GM18951 (cell line): ENCODE measurements around the gene HDLBP.

Source experiments
- POLR2A ChIP-seq: IDR thresholded peaks from 4 replicates; pipeline ENCODE4 v1.6.1; 2011; ENCODE audit warnings: mild to moderate bottlenecking; ENCODE audit not compliant: insufficient read length, insufficient read depth; ENCODE audit errors: extremely low read depth
- in situ Hi-C: fragments of 300-500 bp; cut with MboI; formaldehyde crosslinking; loops from one replicate; pipeline ENCODE4 v1.12.0; 2022; ENCODE audit warnings: low sequenced_read_pairs, mixed read lengths, inconsistent platforms; ENCODE audit not compliant: unreplicated experiment

HDLBP gene

GRCh38 chr2:241255542-241256167 lies 59.8 kb downstream of the HDLBP start:
- in situ Hi-C loops, result no loop called here
- no peak for TF ChIP-seq POLR2A

GRCh38 chr2:241254904-241255351 lies 60.5 kb downstream of the HDLBP start:
- TF ChIP-seq POLR2A, result no peak
- in situ Hi-C loops, result no loop called here

GRCh38 chr2:241252778-241253475 lies 62.5 kb downstream of the HDLBP start:
- no peak for TF ChIP-seq POLR2A
- in situ Hi-C loops, result no loop called here

- in situ Hi-C loops, result no loop called here
Observed at GRCh38 chr2:241249654-241250053, 65.8 kb downstream of the HDLBP start.

DNA sequence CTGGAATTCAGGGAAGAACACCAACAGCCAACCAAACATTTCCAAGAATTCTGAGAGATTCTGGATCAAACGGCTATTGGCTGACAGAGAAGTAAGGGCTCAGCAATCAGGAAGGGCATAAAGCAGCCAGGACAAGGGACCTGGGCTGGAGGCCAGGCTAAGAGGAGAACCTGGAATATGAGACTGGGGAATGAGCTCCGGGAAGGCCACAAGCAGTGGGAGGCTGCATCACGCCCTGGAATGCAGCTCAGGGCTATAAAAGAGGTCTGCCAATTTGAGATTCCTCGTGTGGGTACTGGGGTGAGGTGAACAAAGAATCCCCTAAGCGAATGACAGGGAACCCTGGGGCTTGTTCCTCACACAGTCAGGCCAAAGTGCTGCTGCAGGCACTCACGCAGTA lies 66.6 kb downstream of the HDLBP start:
- no peak for TF ChIP-seq POLR2A
- in situ Hi-C loops, result no loop called here

More at GRCh38 chr2:241249654-241250053, 65.8 kb downstream of the HDLBP start:
- no peak for TF ChIP-seq POLR2A

DNA sequence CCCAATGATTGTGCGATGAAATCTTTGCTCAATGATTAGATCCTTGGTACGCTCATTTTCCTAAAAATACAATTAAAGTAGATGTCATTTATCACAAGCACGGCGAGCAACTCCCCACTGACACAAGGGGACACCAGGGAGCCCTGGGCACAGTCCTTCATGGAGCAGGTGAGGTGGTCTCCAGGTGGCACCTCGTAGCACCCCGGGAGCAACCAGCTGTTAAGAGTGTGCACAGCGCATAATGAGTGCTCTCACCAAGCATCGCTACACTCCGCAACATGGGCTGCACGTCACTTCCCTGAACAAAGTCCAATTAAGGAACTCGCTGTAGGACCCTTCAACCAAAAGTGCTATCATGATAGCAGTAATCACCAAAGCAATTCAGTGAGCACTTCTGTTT lies 67.2 kb downstream of the HDLBP start:
- in situ Hi-C loops, result no loop called here
- TF ChIP-seq POLR2A, result no peak

DNA sequence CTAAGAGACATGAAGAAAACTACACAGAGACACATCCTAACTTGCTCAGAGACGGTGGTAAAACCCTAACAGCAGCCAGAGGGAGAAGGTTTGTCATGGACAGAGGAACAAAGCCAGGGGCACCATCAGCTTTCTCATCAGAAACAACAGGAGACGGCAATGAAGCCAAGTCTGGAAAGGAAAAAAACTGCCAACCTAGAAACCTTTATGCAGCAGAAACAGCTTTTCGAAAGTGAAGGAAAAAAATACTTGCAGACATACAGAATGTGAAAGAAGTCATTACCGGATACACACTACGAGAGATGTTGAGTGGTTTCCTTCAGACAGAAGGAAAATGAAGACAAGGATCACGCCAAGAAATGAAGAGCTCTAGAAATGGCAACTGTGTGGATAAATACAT lies 71.1 kb downstream of the HDLBP start:
- TF ChIP-seq POLR2A, result no peak
- in situ Hi-C loops, result loop anchor here (5.0 kb wide), 1 partner anchor 43 kb away; no protein-coding TSS in a partner anchor

DNA sequence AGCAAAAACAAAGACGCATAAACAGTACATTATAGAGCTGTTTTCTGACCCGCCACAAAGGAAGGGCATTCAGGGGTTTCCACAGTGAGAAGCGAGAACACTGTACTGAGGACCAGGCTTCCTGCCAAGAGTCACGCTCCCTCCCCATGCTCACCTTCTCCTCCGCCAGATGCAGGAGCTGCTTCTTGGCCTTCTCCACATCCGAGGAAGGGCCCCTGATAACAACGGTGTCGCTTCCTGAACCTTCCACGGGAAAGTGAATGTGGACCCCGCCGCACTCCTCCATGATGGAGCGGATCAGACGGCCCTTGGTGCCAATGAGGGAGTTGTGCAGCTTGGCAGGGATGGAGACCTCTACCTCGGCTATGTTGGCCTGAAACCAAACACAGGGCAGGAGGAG lies 73.2 kb downstream of the HDLBP start:
- in situ Hi-C loops, result loop anchor here (5.0 kb wide), 1 partner anchor 45 kb away; no protein-coding TSS in a partner anchor
- TF ChIP-seq POLR2A, result no peak

DNA sequence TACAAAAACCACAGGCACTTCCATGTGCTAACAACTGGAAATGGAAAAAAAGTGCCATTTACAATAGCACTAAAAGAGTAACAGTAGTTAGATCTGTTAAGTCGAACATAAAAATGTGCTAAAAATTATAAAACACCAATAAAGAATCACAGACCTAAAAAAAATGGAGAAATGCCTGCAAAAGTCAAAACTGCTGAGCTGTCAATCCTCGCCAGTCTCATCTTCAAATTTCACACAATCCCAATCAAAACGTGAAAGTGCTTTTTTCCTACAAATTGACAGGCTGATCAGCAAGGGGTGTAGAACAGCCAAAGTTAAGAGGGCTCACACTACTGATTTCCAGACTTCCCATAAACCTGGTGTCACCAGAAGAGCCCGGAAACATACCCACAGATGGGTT lies 73.8 kb downstream of the HDLBP start:
- in situ Hi-C loops, result loop anchor here (5.0 kb wide), 1 partner anchor 46 kb away; no protein-coding TSS in a partner anchor
- no peak for TF ChIP-seq POLR2A

DNA sequence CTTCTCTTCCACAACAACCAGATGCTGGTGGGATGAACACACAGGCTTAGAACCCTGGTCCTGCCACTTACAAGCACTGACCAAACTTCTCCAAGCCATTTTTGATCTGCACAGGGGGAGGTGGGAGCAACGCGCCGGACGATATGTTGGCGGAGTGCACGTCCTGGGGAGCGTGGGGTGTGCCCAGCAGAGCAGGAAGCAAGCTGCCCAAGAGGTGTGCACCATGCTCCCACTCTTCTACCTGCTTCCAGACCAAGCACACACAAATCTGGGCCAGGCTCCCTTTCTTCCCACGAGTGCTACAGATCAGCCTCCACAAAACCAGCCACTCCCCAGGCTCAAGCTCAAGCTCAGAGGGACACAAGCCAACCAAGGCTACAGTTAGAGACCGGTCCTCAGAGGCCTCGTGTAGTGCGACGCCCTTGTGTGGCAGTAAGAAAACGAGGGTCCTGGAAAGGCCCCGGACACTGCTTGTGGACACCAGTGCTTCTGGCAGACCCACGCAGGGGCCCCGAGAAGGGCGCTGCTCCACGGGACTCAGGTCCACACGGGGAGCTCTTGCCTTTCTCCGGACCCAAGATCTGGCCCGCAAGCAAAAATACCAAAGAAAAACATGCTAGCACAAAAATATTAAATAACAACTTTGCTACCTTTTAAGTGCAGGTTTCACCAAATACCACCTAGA lies 75.0 kb downstream of the HDLBP start:
- TF ChIP-seq POLR2A, result no peak
- in situ Hi-C loops, result loop anchor here (5.0 kb wide), 1 partner anchor 47 kb away; no protein-coding TSS in a partner anchor

DNA sequence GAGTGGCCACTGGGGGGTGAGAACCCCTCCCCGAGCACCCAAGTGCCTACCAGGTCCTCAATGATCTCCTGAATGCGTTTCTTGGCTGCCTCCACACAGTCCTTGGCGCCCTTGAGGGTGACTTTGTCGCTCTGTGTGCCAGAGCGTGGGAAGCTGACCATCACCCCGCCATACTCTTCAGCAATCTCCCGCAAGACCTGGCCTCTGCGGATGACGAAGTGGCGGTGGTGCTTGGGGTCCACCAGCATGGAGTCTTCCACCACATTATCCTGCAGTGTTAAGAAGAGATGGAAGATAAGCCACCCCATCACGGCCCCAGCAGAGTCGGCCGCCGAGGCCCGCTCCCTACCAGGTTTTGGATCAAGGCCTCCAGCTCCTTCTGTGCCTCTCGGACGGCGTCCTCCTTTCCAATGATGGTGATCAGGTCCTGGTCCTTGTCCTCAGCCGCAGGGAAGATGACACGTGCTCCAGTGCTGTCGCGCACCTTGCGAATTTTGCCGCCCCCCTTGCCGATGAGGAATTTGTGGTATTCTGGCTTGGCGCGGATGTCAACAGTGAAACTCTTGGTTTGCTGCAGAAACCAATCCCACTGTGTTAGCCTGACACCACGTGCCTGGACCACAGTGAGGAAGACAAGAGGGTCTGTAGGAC lies 75.8 kb downstream of the HDLBP start:
- in situ Hi-C loops, result loop anchor here (5.0 kb wide), 1 partner anchor 48 kb away; no protein-coding TSS in a partner anchor
- TF ChIP-seq POLR2A, result no peak

DNA sequence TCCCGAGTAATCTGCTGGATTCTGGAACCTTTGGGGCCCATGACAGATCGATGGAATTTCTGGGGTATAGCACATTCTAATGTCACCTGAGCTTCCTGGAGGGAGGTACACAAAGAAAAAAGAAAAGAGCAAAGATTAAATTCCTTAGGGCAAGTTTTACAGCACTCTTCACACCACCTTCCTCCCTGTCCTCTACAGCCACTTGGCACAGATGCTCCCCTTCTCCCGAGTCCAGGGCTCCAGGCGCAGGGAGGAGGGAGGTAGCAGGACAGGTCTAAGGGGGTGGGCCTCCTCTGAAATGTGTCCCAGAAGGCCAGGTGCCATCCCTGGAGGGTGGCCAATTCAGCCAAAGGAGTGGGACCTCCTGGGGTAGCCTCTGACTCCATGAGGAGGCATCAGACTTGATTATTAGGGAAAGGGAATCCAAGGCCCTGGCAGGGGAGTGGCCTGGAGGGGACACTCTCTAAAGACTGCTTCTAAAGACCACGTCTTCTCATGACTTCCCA lies 76.7 kb downstream of the HDLBP start:
- in situ Hi-C loops, result no loop called here
- TF ChIP-seq POLR2A, result no peak

DNA sequence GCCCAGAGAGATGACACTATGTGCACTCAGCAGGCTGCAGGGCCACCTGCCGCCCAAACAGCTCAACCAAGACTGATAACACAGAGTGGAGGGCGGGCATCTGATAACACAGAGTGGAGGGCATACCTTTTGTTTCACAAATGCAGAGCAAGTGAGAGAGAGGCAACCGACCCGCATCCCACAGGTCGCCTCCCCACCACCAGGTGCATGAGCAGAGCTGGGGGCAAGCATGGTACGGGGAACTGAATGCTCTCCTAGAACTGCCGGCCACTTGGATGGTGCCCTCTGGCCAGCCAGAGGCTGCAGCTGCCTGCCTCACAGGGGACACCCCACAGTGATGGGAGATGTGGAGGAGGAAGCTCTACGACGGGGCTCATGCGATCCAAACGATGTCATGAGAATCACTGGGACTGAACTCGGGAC lies 77.5 kb downstream of the HDLBP start:
- in situ Hi-C loops, result no loop called here

More for the DNA sequence above, 77.5 kb downstream of the HDLBP start:
- TF ChIP-seq POLR2A, result no peak
